Islet precursor cell (in vitro differentiated cells): ENCODE measurements around the gene TSC22D1.

Experiments used
- DNase-seq: peaks from one replicate; pipeline ENCODE4 v3.0.0-alpha.2; 2018

Gene TSC22D1

DNA sequence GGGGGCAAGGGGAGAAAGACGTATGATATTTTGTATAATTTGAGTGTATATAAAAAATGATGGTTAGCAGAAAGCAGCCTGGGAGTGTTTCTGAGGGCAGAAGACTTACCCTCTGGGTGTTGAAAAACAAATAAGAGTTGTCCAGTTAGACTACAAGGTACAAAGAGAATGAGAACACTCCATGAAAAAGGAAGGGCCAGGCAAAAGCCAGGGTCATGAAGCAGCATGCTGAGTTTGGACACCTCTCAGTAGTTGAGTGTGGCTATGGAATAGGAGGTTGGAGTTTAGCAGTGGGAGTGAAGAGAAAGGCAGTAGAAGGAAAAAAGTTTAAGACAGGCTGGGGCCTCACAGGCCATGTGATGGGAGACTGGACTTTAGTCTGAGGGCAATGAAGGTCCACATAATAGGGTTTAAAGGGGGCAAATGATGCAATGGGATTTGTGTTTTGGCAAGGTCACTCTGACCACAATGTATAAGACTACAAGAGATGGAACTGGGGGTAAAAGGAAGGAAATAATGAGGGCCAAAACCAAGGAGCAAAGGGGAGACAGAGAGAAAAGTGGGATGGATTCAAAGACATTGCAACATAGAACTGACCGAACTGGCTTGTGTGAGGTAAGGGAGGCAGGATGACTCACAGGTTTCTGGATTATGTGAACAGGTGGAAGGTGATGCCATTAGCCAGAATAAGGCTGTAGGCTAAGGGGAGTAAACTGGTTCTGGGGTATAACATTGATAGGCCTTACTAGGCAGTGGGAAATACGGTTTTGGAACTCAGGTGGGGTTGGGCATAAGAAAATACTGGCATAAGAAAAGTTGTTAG is 125.9 kb downstream of the TSC22D1 start:
- DNase-seq = peak; percentile 55

DNA sequence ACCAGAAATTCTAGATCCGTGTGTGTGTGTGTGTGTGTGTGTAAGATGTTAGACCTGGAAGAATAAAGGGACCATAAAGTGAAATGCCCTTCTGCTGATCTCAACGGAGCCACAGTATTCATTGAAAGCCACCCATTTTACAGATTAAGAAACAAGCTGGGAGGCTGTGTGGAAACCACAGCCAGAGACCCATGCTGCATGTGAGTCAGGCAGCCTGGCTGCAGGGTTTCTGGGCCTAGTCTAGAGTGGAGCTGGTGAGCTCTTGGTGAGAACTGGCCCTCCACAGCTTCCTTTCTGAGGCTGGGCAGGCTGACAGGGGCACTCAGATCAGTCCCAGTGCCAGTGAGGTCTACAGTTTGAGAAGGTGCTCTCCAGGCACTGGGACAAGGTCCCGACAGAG is 127.3 kb downstream of the TSC22D1 start:
- DNase-seq = no peak

- DNase-seq = no peak
Measured at GRCh38 chr13:44448373-44448772, 127.8 kb downstream of the TSC22D1 start.

GRCh38 chr13:44447783-44448321 is 128.3 kb downstream of the TSC22D1 start:
- DNase-seq = no peak

DNA sequence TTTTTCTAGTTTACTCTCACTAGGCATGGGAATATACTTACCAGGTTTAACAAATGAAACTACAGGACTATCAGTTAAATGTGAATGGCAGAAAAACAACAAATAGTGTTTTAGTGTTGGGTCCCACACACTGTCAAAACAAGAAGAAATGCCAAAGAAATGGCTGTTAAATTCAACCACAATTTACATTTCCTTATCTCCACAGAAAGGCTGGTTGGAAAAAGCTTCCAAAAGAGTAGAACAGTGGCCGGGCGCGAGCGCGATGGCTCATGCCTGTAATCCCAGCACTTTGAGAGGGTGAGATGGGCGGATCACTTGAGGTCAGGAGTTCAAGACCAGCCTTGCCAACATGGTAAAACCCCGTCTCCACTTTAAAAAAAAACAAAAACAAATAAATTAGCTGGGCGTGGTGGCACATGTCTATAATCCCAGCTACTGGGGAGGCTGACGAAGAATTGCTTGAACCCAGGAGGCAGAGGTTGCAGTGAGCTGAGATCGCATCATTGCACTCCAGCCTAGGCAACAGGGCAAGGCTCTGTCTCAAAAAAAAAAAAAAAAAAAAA is 136.0 kb downstream of the TSC22D1 start:
- DNase-seq = no peak

DNA sequence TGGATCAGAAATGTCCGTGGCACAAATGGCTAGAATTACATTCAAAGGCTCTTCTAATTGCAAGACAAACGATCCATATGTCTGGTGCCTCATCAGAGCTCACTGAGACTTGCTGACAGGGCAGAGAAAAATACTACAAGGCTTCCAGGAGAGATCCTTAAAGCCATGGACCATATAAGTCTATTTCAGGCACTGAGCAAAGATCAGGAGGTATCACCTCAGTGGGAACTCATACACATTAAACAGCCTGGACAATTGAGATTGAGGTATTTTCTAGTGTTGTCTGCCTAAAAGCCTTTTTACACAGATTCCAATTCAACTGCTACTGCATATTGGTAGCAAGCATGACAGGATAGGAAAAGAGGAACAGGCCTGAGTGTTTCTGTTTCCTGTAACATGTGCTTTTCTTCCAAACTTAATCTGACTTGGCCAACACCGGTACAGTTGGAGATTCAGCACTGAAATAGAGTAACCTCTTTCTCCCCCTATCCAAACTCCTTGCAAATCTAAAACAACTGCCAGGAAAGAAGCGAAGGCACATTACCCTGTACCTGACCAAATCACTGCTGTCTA is 136.6 kb downstream of the TSC22D1 start:
- DNase-seq = no peak

- DNase-seq = no peak
Measured at GRCh38 chr13:44438234-44438579, 137.9 kb downstream of the TSC22D1 start.

DNA sequence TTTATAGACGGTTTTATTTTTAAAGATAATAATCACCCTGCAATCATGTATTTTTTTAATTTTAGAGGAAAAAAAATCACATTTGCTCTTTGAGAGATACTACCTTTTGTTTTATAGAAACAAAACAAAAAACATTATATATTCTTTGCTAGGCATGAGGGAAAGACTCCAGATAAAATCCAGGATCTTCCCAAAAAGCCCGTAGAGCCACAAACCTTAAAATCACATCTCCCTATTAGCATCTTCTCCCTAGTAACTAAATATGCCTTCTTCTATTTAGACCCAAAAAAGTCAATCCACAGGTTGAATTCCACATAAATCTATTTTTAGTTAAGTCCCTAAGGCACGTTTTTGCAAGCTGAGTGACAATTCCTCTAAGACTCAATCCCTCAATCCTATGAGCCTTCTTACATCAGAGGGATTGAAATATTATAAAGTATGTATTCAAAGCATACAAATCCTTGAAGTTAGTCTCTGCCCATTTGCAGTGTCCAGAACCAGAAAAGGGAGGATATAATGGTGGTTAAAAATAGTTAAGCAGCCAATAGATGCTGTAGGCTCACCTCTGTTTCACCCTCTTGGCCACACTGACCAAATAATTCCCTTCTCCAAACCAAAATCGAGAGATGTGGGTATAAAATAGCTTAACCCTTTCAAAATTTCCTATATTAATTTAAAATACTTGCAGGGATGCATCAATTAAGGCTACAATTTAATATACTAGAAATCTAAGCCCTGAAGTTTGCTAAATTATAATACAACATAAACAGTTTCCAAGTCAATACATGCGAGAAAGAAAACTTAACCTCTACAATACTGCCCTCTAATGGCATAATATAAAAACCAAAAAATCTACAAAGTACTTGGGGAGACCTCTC is 138.5 kb downstream of the TSC22D1 start:
- no peak for DNase-seq

DNA sequence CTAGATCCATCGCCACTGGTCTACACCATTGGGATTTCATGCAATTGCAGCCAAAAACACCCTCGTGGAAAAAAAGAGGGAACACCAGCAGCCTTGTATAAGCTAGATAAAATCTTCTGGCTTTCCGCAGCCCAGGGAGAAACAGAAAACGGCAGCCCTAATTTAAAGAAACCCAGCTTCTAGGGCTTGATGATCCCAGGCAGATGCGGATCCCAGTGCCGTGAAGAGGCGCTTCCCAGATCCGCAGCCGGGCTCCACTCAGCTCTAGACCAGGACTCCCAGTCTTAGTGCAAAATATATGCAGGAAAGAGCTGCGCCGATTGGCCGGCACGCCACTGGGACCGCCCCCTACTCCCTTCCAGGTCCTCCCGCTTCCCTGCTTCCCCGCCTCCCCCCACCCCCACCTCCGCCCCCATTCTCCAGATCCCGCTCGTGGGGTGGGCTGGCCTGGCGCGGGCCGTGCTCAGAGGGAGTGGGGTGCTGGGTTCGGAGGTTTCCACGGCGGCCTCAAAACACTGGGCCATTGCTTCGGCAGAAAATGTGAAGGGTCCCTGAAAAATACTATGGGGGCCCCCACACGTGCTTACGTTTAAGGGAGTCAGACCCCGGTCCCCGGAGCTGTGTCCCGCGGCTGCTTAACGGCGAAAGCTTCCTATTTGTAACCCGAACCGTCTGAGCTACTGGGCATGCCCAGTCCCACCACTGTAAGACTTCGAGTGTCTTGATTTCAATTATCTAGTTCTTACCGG is 139.4 kb downstream of the TSC22D1 start:
- DNase-seq = peak; percentile 99

DNA sequence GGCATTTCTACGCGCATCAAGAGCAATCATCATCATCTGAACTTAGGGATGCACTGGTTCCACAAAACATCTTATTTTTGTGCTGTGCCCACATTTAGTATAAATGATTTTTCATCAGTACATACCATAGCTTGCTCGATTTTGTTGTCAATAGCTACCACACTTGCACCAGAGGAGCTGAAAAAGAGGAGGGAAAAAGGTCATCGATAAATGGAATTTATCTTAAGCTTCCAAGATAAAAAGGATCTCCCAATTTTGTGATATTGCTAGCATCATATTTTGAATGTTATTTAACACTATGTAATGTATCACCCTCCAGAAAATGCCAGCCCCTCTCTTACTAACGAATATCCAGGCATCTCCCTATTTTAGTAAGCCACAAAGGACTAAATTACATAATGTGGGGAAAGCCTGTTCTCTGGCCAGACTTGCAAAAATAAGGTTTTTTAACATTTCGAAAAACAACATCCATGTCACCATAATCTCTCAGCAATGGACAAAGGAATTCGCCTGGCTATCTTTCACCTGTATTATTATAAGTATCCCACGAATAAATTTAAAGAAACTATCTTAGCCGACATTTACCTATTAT is 140.1 kb downstream of the TSC22D1 start:
- no peak for DNase-seq

DNA sequence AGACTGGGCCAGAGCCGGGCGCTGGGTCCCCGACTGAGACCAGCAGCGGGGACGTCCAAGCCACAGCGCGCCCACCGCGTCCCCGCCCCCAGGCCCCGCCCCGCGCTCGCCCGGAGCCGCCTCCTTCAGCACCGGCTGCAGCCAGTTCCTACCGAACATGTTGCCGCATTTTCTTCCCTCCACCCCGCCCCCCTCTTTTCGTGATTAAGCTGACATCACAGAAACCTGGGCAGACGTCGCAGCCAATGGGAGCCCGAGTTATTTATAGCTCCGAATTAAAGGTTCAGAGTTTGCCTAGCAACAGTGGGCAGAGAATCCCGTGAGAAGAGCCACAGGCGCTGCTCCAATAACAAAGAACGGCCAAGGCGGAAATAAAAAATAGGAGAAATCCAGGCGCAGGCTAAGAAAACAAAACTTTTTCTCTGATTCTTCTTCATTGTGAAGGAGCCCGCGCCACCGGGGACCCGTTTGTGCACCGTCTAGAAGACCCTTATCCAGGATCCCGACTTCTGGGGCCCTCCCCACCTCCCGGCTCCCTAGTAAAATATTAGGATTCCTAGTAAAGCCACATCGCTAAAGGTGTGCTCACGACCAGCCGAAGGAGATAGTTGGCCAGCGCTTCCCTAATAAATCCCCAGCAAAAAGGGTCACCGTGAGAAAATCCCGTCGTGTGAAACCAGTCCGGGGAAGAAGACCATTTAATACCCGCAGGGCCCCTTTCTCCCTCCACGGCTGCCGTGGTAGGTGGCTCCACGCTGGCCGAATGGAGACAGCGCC is 140.8 kb downstream of the TSC22D1 start:
- DNase-seq = peak; percentile 99

- DNase-seq = no peak
Measured at GRCh38 chr13:44434766-44435141, 141.4 kb downstream of the TSC22D1 start.

DNA sequence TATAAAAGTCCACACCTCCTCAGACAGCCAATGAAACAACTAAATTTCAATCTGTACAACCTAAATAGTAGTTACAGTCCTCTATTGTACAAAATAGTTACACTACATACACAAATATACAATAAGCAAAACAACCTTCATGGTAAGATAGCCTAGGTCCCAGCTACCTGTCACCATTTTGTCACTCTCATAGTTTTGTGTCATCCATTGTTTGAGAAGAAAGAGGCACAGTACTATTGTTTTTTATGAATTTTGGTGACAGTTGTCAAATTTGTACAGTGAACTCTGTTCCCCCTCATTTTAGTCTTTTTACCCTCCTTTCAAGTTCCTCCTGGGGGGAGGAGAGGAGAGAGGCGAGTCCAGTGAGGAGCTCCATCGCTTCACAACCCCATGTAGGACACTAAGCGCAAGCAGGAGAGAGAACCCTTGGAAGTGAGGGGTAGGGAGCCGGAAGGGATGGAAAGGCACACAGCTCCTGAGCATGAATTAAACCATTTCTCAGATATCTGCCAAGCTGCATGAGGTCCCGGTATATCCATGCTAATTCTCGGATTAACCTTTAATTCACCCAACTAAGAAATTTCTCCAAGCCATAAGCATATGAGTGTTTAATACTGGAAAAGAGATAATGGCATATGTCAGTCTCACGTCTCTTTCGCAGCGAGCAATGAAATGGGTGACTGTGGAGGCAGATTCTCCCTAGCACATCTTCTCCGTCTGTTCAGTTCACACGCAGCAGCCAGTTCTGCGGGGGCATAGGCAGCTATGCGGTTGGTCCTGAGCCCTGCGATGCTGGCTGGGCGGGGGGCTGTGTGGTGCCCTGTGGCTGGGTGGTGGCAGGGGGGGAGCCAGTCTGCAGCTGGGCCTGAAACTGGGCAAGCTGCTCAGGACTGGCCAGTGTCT is 142.0 kb downstream of the TSC22D1 start:
- DNase-seq = no peak

GRCh38 chr13:44432650-44433049 is 143.5 kb downstream of the TSC22D1 start:
- DNase-seq = no peak

DNA sequence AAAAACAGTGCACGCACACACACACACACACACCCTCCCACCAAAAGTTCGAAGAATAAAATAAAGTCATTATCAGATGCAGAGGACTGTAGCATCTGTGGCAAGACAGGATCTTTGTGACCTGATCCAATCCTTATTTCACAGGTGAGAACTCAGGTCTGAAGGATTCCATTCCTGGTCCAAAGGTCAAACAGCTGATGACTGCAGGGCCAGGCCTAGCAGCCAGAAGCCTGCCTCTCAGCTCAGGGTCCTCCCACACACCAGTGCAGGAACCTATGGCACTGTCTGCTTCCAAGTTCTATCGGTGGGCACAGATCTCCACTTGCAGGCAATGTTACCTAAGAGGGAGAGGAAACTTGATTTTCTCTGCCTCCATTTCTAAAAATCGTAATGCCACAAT is 145.0 kb downstream of the TSC22D1 start:
- DNase-seq = peak; percentile 83

GRCh38 chr13:44429311-44429710 is 146.8 kb downstream of the TSC22D1 start:
- DNase-seq = no peak

- peak; percentile 6 for DNase-seq
Measured at GRCh38 chr13:44426461-44426860, 149.7 kb downstream of the TSC22D1 start.

DNA sequence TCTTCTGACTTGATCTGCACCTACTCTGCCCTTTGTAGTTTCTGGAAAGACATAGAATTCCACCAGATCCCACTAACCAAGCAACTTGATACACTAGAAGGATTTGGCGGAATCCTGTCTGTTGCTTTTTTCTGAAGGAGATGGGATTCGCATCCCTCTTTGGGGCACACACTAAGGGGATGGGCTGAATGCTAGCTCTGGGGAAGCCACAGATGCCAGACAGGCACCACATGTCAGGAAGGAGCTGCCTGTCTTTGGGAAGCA is 150.4 kb downstream of the TSC22D1 start:
- no peak for DNase-seq

DNA sequence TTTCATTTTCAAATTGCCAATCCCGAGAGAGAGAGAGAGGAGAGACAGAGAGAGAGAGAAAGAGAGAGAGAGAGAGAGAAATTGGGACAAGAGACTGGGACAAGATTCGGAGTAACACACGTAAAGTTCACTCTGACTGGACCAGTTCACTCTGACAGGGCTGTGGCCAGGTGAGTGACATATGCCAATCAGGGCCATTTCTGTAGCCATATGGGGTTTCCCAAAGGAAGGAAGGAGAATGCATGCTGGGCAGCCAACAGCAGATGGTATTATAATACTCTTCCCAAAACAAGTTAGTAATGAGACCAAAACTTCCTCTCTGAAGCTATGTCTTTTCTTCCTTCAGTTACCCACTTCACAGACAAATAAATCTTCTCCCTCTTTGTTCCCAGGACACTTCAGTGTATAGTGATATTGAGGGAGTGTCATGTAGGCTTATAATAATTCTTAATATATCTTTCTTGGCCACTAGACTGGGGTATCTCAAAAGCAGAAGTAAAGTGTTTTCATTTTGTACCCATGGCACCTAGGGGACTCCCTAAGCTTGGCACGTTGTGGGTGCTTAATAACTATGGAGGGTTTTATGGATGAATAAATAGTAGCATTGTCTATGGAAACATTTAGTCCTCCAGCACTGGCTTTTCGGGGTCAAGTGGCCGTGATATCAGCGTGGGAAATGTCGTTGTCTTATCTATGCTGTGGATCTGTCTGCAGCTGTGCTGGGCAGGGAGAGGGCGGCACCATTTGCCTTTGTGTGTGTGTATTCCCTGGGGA is 150.9 kb downstream of the TSC22D1 start:
- DNase-seq = no peak

DNA sequence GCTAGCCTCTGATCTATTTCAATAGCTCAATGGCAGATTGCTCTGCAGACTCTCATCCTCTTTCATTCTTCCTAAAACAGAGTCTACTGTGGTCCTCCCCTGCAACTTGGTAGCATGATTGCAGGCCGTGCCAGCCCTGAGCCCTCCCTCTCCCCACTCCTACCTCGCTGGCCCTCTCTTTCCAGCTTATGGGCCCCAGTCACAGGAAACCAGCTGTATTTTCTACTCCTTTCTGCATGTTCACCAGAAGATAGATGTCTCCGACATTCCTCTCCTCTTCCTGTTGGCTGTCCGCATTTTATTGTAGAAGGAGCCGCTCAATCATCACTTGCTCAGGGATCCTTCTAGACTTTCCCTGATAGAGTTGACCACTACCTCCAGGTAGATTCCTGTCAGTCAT is 152.3 kb downstream of the TSC22D1 start:
- no peak for DNase-seq
